NB4 (cell line): ENCODE measurements around the gene ZNF512B.

ENCODE experiments used
- CTCF ChIP-seq: IDR thresholded peaks from one replicate; pipeline ENCODE4 v1.5.1; 2012; ENCODE audit warnings: low read depth, low read length
- POLR2A ChIP-seq: IDR thresholded peaks from 2 replicates; pipeline ENCODE4 v1.6.1; 2011; ENCODE audit warnings: mild to moderate bottlenecking; ENCODE audit not compliant: insufficient read length; ENCODE audit errors: extremely low read depth

- TF ChIP-seq CTCF: no peak
- no peak for TF ChIP-seq POLR2A
These were observed 40.7 kb downstream of the ZNF512B start for GRCh38 chr20:63929071-63929470.
